PC-3 (cell line): ENCODE measurements around the gene JAKMIP2.

Experiments used
- EZH2 ChIP-seq: fragments of 300-600 bp; sonication (generic); IDR thresholded peaks from one replicate; pipeline ENCODE4 v1.6.1; 2017; ENCODE audit warnings: antibody characterized with exemption, mild to moderate bottlenecking, low read length; ENCODE audit not compliant: unreplicated experiment
- EZH2phosphoT487 ChIP-seq: fragments of 300-600 bp; sonication (generic); IDR thresholded peaks from 2 replicates; pipeline ENCODE4 v1.6.1; 2018; ENCODE audit warnings: mild to moderate bottlenecking, antibody characterized with exemption, low read length, borderline replicate concordance
- TF ChIP-seq, protein P1 (sequence below): fragments of 300-600 bp; sonication (generic); conservative IDR thresholded peaks from 2 replicates; pipeline ENCODE4 v1.5.1; 2017; ENCODE audit warnings: antibody characterized with exemption, low read depth, mild to moderate bottlenecking, low read length

DNA sequence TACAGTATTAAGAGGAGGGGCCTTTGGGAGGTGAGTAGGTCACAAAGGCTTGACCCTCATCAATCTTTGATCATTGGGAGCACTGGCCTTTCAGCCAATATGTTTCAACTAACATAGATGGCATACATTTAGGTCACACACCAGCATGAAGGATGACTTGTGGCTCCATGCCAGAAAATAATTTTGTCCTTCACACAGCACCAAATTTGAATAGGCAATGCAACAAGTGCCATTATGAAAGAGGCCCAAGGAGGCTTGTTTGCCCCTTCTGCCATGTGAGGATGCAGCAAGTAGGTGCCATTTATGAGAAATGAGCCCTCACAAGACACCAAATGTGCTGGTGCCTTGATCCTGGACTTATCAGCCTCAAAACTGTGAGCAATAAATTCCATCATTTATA is 81.1 kb downstream of the JAKMIP2 start:
- TF ChIP-seq, protein P1, sequence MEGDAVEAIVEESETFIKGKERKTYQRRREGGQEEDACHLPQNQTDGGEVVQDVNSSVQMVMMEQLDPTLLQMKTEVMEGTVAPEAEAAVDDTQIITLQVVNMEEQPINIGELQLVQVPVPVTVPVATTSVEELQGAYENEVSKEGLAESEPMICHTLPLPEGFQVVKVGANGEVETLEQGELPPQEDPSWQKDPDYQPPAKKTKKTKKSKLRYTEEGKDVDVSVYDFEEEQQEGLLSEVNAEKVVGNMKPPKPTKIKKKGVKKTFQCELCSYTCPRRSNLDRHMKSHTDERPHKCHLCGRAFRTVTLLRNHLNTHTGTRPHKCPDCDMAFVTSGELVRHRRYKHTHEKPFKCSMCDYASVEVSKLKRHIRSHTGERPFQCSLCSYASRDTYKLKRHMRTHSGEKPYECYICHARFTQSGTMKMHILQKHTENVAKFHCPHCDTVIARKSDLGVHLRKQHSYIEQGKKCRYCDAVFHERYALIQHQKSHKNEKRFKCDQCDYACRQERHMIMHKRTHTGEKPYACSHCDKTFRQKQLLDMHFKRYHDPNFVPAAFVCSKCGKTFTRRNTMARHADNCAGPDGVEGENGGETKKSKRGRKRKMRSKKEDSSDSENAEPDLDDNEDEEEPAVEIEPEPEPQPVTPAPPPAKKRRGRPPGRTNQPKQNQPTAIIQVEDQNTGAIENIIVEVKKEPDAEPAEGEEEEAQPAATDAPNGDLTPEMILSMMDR = no peak
- no peak for TF ChIP-seq EZH2
- no peak for TF ChIP-seq EZH2phosphoT487
